HL-60 (cell line): ENCODE measurements around the gene PON3.

Source experiments
- DNase-seq, 2 experiments: peaks; one replicate each; pipeline ENCODE4 v3.0.0-alpha.2; 2010 to 2020; ENCODE audit warnings: low read depth in 1 of 2, low spot score in 1 of 2
- H3K27ac ChIP-seq: fragments of 250-450 bp; sonication (Bioruptor Pico); replicated peaks from 2 replicates; pipeline ENCODE4 v1.5.1; 2020; ENCODE audit warnings: mild to moderate bottlenecking, moderate library complexity
- H3K27me3 ChIP-seq: fragments of 250-450 bp; sonication (Bioruptor Pico); 2 replicates; pipeline ENCODE4 v1.5.1; 2021; ENCODE audit warnings: mild to moderate bottlenecking, moderate library complexity; ENCODE audit not compliant: insufficient read depth, poor library complexity, severe bottlenecking
- H3K4me3 ChIP-seq: replicated peaks from 2 replicates; pipeline ENCODE4 v1.5.1; 2011; ENCODE audit warnings: mild to moderate bottlenecking, control low read depth, low read length; ENCODE audit not compliant: insufficient read depth
- GABPA ChIP-seq: IDR thresholded peaks from 2 replicates; pipeline ENCODE4 v1.6.1; 2012; ENCODE audit warnings: low read depth
- POLR2AphosphoS5 ChIP-seq: IDR thresholded peaks from 2 replicates; pipeline ENCODE4 v1.6.1; 2012; ENCODE audit warnings: low read depth
- REST ChIP-seq: IDR thresholded peaks from 2 replicates; pipeline ENCODE4 v1.6.1; 2012; ENCODE audit warnings: low read depth; ENCODE audit not compliant: insufficient replicate concordance
- SPI1 ChIP-seq: IDR thresholded peaks from 2 replicates; pipeline ENCODE4 v1.6.1; 2012; ENCODE audit warnings: low read depth, mild to moderate bottlenecking, borderline replicate concordance
- TF ChIP-seq, protein P1 (sequence below): IDR thresholded peaks from one replicate; pipeline ENCODE4 v1.5.1; 2011; ENCODE audit warnings: low read length, control low read depth, inconsistent platforms; ENCODE audit not compliant: insufficient read depth

The PON3 gene

GRCh38 chr7:95368235-95368634, 27.9 kb downstream of the PON3 start:
- H3K27me3 ChIP-seq = no peaks in the 10 kb centered on the region
- H3K27ac ChIP-seq = no peak overlapping the region
- no peak overlapping the region for H3K4me3 ChIP-seq
- TF ChIP-seq POLR2AphosphoS5 (no peak), REST (no peak), GABPA (no peak), SPI1 (no peak)
- TF ChIP-seq, protein P1, sequence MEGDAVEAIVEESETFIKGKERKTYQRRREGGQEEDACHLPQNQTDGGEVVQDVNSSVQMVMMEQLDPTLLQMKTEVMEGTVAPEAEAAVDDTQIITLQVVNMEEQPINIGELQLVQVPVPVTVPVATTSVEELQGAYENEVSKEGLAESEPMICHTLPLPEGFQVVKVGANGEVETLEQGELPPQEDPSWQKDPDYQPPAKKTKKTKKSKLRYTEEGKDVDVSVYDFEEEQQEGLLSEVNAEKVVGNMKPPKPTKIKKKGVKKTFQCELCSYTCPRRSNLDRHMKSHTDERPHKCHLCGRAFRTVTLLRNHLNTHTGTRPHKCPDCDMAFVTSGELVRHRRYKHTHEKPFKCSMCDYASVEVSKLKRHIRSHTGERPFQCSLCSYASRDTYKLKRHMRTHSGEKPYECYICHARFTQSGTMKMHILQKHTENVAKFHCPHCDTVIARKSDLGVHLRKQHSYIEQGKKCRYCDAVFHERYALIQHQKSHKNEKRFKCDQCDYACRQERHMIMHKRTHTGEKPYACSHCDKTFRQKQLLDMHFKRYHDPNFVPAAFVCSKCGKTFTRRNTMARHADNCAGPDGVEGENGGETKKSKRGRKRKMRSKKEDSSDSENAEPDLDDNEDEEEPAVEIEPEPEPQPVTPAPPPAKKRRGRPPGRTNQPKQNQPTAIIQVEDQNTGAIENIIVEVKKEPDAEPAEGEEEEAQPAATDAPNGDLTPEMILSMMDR = no peak
- no peak for DNase-seq

DNA sequence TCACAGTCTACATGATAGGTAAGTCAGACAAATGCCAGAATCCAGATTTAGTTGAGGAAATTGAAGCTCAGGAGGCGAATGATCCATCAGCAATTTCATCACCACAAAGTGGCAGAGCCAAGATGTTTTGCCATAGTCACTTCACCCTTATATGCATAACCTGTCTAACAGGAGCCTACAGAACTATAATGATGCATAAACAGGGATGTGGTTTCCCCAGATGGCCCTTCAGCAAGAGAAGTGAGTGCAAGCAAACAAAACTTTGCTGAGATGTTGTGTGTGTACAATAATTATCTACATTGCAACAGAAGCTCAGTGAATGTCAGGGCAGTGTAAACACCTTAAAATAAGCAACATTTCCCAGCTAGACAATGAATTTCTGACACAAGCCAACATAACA, 28.6 kb downstream of the PON3 start:
- H3K4me3 ChIP-seq = no peak overlapping the region

DNA sequence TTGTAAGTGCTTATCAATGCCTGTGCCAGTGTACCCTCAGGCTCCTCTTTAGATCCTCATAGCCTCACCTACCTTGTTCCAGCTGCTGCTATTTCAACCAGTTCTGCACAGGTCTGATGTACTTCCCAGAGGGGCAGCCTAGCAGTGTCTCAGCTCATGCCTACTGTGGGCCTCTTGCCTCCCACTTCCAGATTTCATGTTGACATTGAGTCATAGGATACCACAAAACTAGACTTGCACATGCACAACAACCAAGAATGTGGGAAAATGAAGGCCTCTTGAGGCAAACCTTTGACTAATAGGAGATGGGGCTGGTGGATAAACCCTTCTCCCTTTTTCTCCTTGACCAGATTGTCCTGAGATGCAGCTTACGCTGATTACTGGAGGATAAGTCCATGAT, 31.0 kb downstream of the PON3 start:
- H3K27ac ChIP-seq = no peak overlapping the region
- TF ChIP-seq REST (no peak), POLR2AphosphoS5 (no peak), GABPA (no peak), SPI1 (no peak)
- TF ChIP-seq, protein P1 = no peak
- H3K4me3 ChIP-seq = no peak overlapping the region
- DNase-seq = no peak
- H3K27me3 ChIP-seq = no peaks in the 10 kb centered on the region

More for the DNA sequence above, 28.6 kb downstream of the PON3 start:
- Histone ChIP-seq H3K27me3 (no peaks in the 10 kb centered on the region), H3K27ac (no peak overlapping the region)
- TF ChIP-seq, protein P1 = no peak
- TF ChIP-seq REST (no peak), POLR2AphosphoS5 (no peak), SPI1 (no peak), GABPA (no peak)
- DNase-seq = no peak
